ENCODE data around the gene CSRNP2.

DNA sequence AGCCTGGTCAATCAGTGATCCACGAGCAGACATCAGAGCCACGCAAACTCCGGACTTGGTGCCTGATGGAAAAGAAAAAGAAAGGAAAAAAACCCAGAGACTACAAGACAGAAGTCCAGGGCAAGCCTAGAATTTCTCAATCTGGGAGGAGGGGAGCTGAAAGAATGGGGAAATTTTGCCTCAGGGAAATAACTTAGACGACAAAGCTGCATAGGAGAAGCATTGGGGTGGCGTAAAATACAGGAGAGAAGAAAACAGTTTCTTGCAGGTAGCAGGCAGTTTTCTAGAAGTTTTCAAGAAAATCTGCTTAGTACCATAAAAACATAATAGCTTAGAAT, 54.6 kb downstream of the CSRNP2 start:
- TF ChIP-seq RELA (CRISPR knock-in tag; IDR thresholded peaks at IDR 0.05; ENCODE audit: borderline replicate concordance) (no peak), TCF7 (CRISPR knock-in tag; IDR thresholded peaks at IDR 0.05; ENCODE audit: low read depth) (no peak), FOXJ3 (CRISPR knock-in tag; IDR thresholded peaks at IDR 0.05; ENCODE audit: borderline replicate concordance) (no peak), CREM (CRISPR knock-in tag; IDR thresholded peaks at IDR 0.05) (no peak), ATF1 (CRISPR knock-in tag; IDR thresholded peaks at IDR 0.05) (no peak), TEAD1 (CRISPR knock-in tag; IDR thresholded peaks at IDR 0.05) (no peak)
- TF ChIP-seq, protein P1, sequence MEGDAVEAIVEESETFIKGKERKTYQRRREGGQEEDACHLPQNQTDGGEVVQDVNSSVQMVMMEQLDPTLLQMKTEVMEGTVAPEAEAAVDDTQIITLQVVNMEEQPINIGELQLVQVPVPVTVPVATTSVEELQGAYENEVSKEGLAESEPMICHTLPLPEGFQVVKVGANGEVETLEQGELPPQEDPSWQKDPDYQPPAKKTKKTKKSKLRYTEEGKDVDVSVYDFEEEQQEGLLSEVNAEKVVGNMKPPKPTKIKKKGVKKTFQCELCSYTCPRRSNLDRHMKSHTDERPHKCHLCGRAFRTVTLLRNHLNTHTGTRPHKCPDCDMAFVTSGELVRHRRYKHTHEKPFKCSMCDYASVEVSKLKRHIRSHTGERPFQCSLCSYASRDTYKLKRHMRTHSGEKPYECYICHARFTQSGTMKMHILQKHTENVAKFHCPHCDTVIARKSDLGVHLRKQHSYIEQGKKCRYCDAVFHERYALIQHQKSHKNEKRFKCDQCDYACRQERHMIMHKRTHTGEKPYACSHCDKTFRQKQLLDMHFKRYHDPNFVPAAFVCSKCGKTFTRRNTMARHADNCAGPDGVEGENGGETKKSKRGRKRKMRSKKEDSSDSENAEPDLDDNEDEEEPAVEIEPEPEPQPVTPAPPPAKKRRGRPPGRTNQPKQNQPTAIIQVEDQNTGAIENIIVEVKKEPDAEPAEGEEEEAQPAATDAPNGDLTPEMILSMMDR (IDR thresholded peaks at IDR 0.05) = no peak
- TF ChIP-seq, protein P2, sequence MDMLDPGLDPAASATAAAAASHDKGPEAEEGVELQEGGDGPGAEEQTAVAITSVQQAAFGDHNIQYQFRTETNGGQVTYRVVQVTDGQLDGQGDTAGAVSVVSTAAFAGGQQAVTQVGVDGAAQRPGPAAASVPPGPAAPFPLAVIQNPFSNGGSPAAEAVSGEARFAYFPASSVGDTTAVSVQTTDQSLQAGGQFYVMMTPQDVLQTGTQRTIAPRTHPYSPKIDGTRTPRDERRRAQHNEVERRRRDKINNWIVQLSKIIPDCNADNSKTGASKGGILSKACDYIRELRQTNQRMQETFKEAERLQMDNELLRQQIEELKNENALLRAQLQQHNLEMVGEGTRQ (CRISPR knock-in tag; IDR thresholded peaks at IDR 0.05) = no peak
- TF ChIP-seq, protein P3, sequence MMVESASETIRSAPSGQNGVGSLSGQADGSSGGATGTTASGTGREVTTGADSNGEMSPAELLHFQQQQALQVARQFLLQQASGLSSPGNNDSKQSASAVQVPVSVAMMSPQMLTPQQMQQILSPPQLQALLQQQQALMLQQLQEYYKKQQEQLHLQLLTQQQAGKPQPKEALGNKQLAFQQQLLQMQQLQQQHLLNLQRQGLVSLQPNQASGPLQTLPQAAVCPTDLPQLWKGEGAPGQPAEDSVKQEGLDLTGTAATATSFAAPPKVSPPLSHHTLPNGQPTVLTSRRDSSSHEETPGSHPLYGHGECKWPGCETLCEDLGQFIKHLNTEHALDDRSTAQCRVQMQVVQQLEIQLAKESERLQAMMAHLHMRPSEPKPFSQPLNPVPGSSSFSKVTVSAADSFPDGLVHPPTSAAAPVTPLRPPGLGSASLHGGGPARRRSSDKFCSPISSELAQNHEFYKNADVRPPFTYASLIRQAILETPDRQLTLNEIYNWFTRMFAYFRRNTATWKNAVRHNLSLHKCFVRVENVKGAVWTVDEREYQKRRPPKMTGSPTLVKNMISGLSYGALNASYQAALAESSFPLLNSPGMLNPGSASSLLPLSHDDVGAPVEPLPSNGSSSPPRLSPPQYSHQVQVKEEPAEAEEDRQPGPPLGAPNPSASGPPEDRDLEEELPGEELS (CRISPR knock-in tag; IDR thresholded peaks at IDR 0.05) = no peak
- TF ChIP-seq, protein P4, sequence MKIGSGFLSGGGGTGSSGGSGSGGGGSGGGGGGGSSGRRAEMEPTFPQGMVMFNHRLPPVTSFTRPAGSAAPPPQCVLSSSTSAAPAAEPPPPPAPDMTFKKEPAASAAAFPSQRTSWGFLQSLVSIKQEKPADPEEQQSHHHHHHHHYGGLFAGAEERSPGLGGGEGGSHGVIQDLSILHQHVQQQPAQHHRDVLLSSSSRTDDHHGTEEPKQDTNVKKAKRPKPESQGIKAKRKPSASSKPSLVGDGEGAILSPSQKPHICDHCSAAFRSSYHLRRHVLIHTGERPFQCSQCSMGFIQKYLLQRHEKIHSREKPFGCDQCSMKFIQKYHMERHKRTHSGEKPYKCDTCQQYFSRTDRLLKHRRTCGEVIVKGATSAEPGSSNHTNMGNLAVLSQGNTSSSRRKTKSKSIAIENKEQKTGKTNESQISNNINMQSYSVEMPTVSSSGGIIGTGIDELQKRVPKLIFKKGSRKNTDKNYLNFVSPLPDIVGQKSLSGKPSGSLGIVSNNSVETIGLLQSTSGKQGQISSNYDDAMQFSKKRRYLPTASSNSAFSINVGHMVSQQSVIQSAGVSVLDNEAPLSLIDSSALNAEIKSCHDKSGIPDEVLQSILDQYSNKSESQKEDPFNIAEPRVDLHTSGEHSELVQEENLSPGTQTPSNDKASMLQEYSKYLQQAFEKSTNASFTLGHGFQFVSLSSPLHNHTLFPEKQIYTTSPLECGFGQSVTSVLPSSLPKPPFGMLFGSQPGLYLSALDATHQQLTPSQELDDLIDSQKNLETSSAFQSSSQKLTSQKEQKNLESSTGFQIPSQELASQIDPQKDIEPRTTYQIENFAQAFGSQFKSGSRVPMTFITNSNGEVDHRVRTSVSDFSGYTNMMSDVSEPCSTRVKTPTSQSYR (CRISPR knock-in tag; IDR thresholded peaks at IDR 0.05) = no peak
- TF ChIP-seq, protein P5, sequence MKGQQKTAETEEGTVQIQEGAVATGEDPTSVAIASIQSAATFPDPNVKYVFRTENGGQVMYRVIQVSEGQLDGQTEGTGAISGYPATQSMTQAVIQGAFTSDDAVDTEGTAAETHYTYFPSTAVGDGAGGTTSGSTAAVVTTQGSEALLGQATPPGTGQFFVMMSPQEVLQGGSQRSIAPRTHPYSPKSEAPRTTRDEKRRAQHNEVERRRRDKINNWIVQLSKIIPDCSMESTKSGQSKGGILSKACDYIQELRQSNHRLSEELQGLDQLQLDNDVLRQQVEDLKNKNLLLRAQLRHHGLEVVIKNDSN (CRISPR knock-in tag; IDR thresholded peaks at IDR 0.05) = no peak
- TF ChIP-seq, protein P6, sequence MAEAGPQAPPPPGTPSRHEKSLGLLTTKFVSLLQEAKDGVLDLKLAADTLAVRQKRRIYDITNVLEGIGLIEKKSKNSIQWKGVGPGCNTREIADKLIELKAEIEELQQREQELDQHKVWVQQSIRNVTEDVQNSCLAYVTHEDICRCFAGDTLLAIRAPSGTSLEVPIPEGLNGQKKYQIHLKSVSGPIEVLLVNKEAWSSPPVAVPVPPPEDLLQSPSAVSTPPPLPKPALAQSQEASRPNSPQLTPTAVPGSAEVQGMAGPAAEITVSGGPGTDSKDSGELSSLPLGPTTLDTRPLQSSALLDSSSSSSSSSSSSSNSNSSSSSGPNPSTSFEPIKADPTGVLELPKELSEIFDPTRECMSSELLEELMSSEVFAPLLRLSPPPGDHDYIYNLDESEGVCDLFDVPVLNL (CRISPR knock-in tag; IDR thresholded peaks at IDR 0.05; ENCODE audit: borderline replicate concordance, low read depth) = no peak
- TF ChIP-seq, protein P7, sequence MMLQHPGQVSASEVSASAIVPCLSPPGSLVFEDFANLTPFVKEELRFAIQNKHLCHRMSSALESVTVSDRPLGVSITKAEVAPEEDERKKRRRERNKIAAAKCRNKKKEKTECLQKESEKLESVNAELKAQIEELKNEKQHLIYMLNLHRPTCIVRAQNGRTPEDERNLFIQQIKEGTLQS (CRISPR knock-in tag; conservative IDR thresholded peaks at IDR 0.05) = no peak
- TF ChIP-seq, protein P8, sequence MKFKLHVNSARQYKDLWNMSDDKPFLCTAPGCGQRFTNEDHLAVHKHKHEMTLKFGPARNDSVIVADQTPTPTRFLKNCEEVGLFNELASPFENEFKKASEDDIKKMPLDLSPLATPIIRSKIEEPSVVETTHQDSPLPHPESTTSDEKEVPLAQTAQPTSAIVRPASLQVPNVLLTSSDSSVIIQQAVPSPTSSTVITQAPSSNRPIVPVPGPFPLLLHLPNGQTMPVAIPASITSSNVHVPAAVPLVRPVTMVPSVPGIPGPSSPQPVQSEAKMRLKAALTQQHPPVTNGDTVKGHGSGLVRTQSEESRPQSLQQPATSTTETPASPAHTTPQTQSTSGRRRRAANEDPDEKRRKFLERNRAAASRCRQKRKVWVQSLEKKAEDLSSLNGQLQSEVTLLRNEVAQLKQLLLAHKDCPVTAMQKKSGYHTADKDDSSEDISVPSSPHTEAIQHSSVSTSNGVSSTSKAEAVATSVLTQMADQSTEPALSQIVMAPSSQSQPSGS (CRISPR knock-in tag; IDR thresholded peaks at IDR 0.05; ENCODE audit: borderline replicate concordance, low read depth) = no peak
